GM15510 (cell line): ENCODE data around the gene CLMN.

Experiments
- POLR2A ChIP-seq: IDR thresholded peaks from 3 replicates; pipeline ENCODE4 v1.6.1; 2011; ENCODE audit warnings: borderline replicate concordance; ENCODE audit not compliant: insufficient read length; ENCODE audit errors: extremely low read depth

The CLMN gene

GRCh38 chr14:95318399-95319311 is 1.1 kb downstream of the CLMN start:
- no peak for TF ChIP-seq POLR2A

GRCh38 chr14:95317817-95318343 is 1.8 kb downstream of the CLMN start:
- no peak for TF ChIP-seq POLR2A

- TF ChIP-seq POLR2A, result no peak
These were observed 2.9 kb downstream of the CLMN start for GRCh38 chr14:95316821-95317220.

GRCh38 chr14:95315579-95315978 is 4.1 kb downstream of the CLMN start:
- no peak for TF ChIP-seq POLR2A

GRCh38 chr14:95315156-95315555 is 4.6 kb downstream of the CLMN start:
- TF ChIP-seq POLR2A, result no peak

GRCh38 chr14:95314609-95315008 is 5.1 kb downstream of the CLMN start:
- TF ChIP-seq POLR2A, result no peak

- TF ChIP-seq POLR2A, result no peak
These were observed 6.0 kb downstream of the CLMN start for GRCh38 chr14:95313707-95314106.

- no peak for TF ChIP-seq POLR2A
These were observed 6.5 kb downstream of the CLMN start for GRCh38 chr14:95313190-95313589.

GRCh38 chr14:95312311-95312710 is 7.4 kb downstream of the CLMN start:
- no peak for TF ChIP-seq POLR2A

GRCh38 chr14:95311752-95312151 is 8.0 kb downstream of the CLMN start:
- no peak for TF ChIP-seq POLR2A

- TF ChIP-seq POLR2A, result no peak
These were observed 8.9 kb downstream of the CLMN start for GRCh38 chr14:95310635-95311380.

GRCh38 chr14:95309261-95310051 is 10.3 kb downstream of the CLMN start:
- no peak for TF ChIP-seq POLR2A

- TF ChIP-seq POLR2A, result no peak
These were observed 11.6 kb downstream of the CLMN start for GRCh38 chr14:95308073-95308472.

- TF ChIP-seq POLR2A, result no peak
These were observed 12.2 kb downstream of the CLMN start for GRCh38 chr14:95307402-95308041.

- TF ChIP-seq POLR2A, result no peak
These were observed 13.8 kb downstream of the CLMN start for GRCh38 chr14:95305940-95306339.

- TF ChIP-seq POLR2A, result no peak
These were observed 14.6 kb downstream of the CLMN start for GRCh38 chr14:95305145-95305544.
